Spleen (tissue), 7 donors: ENCODE data around the gene PGM5.
A peak's percentile ranks its signal among the peaks of the same experiment; 100 is the strongest.
"Not testable (repeated sequence)": the region's sequence is repeated elsewhere in the genome, so short reads cannot be mapped to it uniquely, and the experiment has no call there.

Source experiments
- POLR2AphosphoS5 ChIP-seq, 3 donors: sonication (generic); formaldehyde crosslinking; IDR thresholded peaks; one replicate each; pipeline ENCODE4 v1.5.1; 2017; ENCODE audit warnings: antibody characterized with exemption in 3 of 3
- TF ChIP-seq, protein P1 (sequence below), 11 experiments: fragments of 200-600 bp in 7 of 11; fragments of 450-650 bp in 4 of 11; sonication (generic) in 4 of 11; IDR thresholded peaks in 8 of 11; conservative IDR thresholded peaks in 3 of 11; 1 replicate in 7 of 11; 2 replicates in 4 of 11; pipeline versions ENCODE4 v1.4.0 to v1.8.0; 2016 to 2021; ENCODE audit warnings: antibody characterized with exemption in 11 of 11, inconsistent platforms in 4 of 11, mild to moderate bottlenecking in 1 of 11
- donor health status: DM: no; HTN: no; CAD: no; lungs with moderate emphysema.
- donor health status: DM: no; HTN: no; CAD: no.
- donor health status: DM: no; HTN: no; CAD: no.

DNA sequence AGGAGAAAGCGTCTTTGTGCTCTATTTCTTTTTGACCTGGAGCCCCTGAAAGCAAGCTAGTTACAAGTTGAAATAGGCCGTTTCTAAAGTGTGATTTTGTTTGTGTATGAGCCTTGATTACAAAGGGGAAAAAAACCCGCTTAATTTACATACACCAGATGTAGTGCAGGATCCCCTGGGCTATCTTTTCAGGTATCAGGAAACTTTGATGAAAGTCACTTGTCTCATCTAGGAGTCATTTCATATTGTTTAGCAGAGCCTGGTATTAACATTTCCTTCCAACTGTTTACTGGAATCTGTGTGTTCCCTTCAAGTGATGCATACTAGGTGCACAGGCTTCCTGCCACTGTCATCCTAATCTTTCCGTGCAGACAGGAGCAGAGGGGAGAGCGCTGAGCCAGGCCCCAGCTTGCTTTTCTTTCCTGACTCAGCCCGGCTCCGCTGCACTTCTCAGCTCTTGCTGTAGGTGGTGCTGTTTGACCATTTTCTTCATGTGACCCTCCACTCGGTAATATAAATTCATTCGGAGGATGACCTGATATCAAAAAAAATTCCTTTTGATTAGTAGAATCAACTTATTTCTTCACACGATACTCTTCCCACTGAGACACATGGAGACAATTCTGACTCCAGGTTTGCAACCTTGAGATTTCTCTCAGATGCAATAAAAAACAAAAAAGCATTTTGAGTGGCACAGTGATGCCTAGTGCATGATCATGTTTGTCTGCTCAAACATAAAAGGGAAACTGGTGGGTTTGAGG lies 14.0 kb upstream of the PGM5 start:
- TF ChIP-seq, protein P1, sequence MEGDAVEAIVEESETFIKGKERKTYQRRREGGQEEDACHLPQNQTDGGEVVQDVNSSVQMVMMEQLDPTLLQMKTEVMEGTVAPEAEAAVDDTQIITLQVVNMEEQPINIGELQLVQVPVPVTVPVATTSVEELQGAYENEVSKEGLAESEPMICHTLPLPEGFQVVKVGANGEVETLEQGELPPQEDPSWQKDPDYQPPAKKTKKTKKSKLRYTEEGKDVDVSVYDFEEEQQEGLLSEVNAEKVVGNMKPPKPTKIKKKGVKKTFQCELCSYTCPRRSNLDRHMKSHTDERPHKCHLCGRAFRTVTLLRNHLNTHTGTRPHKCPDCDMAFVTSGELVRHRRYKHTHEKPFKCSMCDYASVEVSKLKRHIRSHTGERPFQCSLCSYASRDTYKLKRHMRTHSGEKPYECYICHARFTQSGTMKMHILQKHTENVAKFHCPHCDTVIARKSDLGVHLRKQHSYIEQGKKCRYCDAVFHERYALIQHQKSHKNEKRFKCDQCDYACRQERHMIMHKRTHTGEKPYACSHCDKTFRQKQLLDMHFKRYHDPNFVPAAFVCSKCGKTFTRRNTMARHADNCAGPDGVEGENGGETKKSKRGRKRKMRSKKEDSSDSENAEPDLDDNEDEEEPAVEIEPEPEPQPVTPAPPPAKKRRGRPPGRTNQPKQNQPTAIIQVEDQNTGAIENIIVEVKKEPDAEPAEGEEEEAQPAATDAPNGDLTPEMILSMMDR (IDR thresholded peaks at IDR 0.05 in 8 of 11, conservative IDR thresholded peaks at IDR 0.05 in 3 of 11) = peak in 5 of 11 experiments; percentile 35 to 53 (median 43)
- not testable (repeated sequence) for TF ChIP-seq POLR2AphosphoS5 (IDR thresholded peaks at IDR 0.05)
